Retinal pigment epithelial cell (primary cell): Measurements from ENCODE around the gene C16orf95.

Experiments
- DNase-seq: peaks from one replicate; pipeline ENCODE4 v3.0.0-alpha.2; 2010; ENCODE audit warnings: low read depth
- H3K4me3 ChIP-seq: 2 replicates; pipeline ENCODE4 v1.5.1; 2011; ENCODE audit warnings: mild to moderate bottlenecking, low read length, control low read depth, moderate library complexity
- CTCF ChIP-seq: conservative IDR thresholded peaks from 2 replicates; pipeline ENCODE4 v1.5.1; 2011; ENCODE audit warnings: low read depth, low read length, control low read depth, inconsistent platforms

C16orf95 gene

GRCh38 chr16:87295661-87296531 lies 21.3 kb downstream of the C16orf95 start:
- no peak for DNase-seq
- TF ChIP-seq CTCF: no peak
- H3K4me3 ChIP-seq: no peak overlapping the region

GRCh38 chr16:87295259-87295658 lies 21.9 kb downstream of the C16orf95 start:
- TF ChIP-seq CTCF: no peak
- H3K4me3 ChIP-seq: no peak overlapping the region
- no peak for DNase-seq

- no peak for DNase-seq
- TF ChIP-seq CTCF: no peak
- H3K4me3 ChIP-seq: no peak overlapping the region
Measured at GRCh38 chr16:87293990-87294389, 23.2 kb downstream of the C16orf95 start.

- no peak overlapping the region for H3K4me3 ChIP-seq
- DNase-seq: no peak
- no peak for TF ChIP-seq CTCF
Measured at GRCh38 chr16:87291944-87292343, 25.2 kb downstream of the C16orf95 start.

GRCh38 chr16:87288753-87289362 lies 28.3 kb downstream of the C16orf95 start:
- no peak overlapping the region for H3K4me3 ChIP-seq
- no peak for TF ChIP-seq CTCF
- no peak for DNase-seq

GRCh38 chr16:87286839-87287626 lies 30.2 kb downstream of the C16orf95 start:
- no peak for DNase-seq
- TF ChIP-seq CTCF: no peak
- no peak overlapping the region for H3K4me3 ChIP-seq
